GM12874 (cell line): ENCODE data around the gene TRAPPC3L.

Experiments used
- CTCF ChIP-seq: IDR thresholded peaks from 2 replicates; pipeline ENCODE4 v1.5.1; 2011; ENCODE audit warnings: low read depth, mild to moderate bottlenecking, control low read depth, low read length, moderate library complexity; ENCODE audit not compliant: insufficient read depth

Gene TRAPPC3L

GRCh38 chr6:116497113-116497676 lies 48.3 kb downstream of the TRAPPC3L start:
- no peak for TF ChIP-seq CTCF

DNA sequence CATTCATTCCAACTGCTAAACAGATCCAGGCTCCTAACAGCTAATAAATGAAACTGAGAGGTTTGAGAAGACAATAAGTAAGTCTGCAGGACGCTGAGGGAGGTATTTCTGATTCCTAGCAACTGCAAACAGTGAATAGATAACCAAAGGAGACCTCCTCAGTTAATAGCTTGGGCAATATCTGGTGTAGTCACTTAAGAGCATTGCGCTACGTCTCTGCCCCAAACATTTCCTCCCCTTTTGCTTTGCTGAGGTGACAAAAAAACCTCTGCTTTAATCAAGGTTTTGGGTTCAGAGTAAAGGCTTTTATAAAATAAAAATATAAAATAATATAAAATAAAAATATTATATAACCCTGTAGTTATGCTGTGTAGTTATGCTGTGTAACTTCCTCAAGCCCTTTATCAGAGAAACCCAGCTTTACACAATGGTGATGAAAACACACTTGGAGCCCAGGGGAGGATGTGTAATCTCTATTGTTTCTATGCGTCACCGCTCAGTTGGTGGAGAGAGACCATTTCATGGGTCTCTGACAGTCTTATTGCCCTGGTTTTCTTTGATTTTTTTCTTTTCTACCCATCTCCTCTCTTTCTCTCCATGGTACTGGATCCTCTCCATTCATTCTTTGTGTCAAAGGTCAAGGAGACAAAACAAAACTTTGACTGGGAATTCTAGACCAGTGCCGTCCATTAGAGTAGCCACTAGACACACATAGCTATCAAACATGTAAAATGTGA lies 53.0 kb downstream of the TRAPPC3L start:
- no peak for TF ChIP-seq CTCF

DNA sequence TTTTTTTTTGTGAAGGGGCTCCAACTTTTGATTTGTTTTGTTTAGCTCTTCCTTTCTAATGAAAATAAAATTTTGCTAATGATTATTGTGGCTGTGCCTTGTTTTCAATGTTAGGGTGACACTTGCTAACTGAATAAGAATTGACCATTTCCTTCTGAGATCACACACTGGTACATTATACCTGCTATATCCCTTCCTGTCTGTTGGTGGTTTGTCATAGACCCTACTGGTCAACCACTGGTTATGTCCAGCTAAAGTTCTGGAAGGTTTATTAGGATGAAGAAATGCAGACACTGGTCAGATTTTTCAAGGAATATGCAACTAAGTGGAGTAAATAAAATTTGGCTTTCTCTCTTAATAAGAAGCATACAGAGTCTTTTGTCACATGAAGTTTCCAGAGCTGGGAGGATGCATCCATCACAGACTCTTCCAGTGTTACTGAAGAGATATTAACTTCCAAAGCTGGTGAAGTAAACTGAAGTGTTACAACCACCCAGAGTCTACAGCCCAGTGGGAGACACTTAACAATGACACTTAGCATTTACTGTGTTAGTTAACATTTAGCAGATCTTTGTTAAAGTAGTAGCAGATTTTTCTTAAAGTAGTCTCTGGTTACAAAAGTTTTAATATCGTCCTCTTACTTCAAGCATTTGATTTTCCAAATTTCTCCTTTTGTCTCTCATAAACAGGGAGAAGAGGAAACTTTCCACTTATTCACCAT lies 53.7 kb downstream of the TRAPPC3L start:
- TF ChIP-seq CTCF = no peak

DNA sequence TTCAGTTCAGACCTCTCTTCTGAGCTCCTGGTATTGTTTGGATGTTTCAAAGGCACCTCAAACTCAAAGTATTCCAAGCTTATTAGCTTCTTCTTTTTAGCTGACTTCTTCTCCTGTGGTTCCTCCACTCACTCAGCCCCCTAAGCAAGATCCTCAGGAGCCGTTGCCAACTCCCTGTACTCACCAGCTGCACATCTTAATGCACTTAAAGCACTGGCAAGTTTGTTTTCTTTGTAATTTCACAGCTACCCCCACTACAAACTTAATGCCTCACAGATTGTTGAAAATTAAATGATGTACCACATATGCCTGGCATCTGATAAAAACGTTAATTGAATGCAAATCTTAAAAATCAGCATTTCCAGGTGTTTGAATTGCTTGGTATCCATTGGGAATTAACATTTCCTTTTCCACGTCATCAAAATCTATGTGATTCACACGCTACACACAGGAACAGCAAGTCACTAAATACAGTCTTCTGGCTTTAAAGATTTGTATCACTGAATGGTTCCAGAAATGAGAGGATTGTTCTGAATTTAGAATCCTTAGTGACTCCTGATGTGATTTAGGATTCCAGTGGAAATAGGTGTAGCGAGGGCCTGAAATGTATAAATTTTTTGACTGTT lies 59.8 kb downstream of the TRAPPC3L start:
- no peak for TF ChIP-seq CTCF

- no peak for TF ChIP-seq CTCF
Observed at GRCh38 chr6:116483616-116484015, 61.9 kb downstream of the TRAPPC3L start.

DNA sequence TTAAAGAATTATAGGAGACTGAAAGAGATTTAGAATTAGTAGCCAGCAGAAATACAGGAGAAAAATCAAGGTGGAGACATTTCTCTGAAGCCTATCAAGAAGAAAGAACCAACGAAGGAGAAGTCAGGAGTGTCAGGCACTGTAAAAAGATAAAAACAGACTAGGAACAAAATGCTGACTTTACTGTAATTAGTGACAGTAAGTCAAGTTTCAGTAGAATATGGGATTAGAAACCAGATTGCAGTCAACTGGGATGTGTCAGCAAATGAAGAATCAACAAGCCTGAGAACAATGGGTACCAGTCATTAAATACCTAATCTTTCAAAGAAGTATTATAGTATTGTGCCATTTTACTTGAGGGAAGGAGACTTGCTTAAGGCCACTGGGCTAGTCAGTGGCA lies 62.7 kb downstream of the TRAPPC3L start:
- TF ChIP-seq CTCF = no peak

DNA sequence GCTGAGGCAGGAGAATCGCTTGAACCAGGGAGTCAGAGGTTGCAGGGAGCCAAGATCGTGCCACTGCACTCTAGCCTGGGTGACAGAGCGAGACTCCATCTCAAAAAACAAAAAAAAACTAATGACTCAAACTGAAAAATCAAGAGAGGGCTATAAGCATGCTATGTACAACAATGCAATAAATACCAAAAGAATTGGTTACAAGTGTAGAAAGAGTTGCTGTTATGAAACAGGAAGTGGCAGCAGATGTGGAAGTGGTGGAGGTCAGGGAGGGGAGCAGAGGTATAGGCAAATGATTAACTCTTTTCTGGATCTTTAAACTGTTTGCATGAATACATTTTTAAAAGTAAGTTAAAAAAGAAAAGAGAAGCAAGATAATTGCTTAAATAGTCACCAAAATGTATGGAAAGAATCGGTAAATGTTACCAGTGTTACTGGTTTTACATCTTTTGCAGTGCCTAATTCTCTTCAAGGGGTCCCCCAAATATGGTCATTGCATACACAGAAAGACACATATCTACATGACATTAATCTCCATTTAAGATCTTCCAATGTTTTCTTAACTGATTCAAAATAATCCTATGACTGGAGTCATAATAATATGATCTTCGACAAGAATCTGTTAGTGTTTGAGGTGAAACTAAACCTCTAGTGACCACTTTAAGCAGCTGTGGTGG lies 69.3 kb downstream of the TRAPPC3L start:
- no peak for TF ChIP-seq CTCF
